Muscle of arm (tissue), 12 donors: ENCODE results near the gene PDLIM5. TPM values are rescaled to one million over a fixed set of nuclear protein-coding genes. Genes with fewer than 3 reads are reported as not detected.
"Not testable (repeated sequence)": the region's sequence is repeated elsewhere in the genome, so short reads cannot be mapped to it uniquely, and the experiment has no call there.

ENCODE experiments used
- DNase-seq: peaks from one replicate; pipeline ENCODE4 v3.0.0-alpha.2; 2013
- polyA plus RNA-seq, 12 donors: library from polyadenylated mRNA; unstranded; fragments of 120-200 nt; gene quantifications; one replicate each; pipeline ENCODE4 v1.2.1, GENCODE V29; 2013; ENCODE audit not compliant: insufficient read length in 12 of 12

Gene PDLIM5
- polyA plus RNA-seq, 12 donors, result 121 to 2,061 (median 310) TPM

GRCh38 chr4:94588896-94589693, 137.4 kb downstream of the PDLIM5 start:
- no peak for DNase-seq

GRCh38 chr4:94590493-94590892, 138.8 kb downstream of the PDLIM5 start:
- DNase-seq, result no peak

GRCh38 chr4:94591289-94591688, 139.5 kb downstream of the PDLIM5 start:
- no peak for DNase-seq

- no peak for DNase-seq
These were observed 143.3 kb downstream of the PDLIM5 start for GRCh38 chr4:94595013-94595412.

GRCh38 chr4:94595880-94596483, 144.2 kb downstream of the PDLIM5 start:
- DNase-seq, result peak; percentile 60

GRCh38 chr4:94598758-94599157, 147.0 kb downstream of the PDLIM5 start:
- no peak for DNase-seq

- DNase-seq, result no peak
These were observed 151.5 kb downstream of the PDLIM5 start for GRCh38 chr4:94603170-94603747.

- no peak for DNase-seq
These were observed 153.6 kb downstream of the PDLIM5 start for GRCh38 chr4:94605241-94605805.

GRCh38 chr4:94610145-94610544, 158.4 kb downstream of the PDLIM5 start:
- no peak for DNase-seq

- no peak for DNase-seq
These were observed 161.5 kb downstream of the PDLIM5 start for GRCh38 chr4:94613248-94613647.

GRCh38 chr4:94615451-94615850, 163.7 kb downstream of the PDLIM5 start:
- no peak for DNase-seq

- peak; percentile 57 for DNase-seq
These were observed 169.8 kb downstream of the PDLIM5 start for GRCh38 chr4:94621491-94622080.

- DNase-seq, result peak; percentile 68
These were observed 171.6 kb downstream of the PDLIM5 start for GRCh38 chr4:94623126-94623911.

GRCh38 chr4:94626942-94627341, 175.2 kb downstream of the PDLIM5 start:
- no peak for DNase-seq

GRCh38 chr4:94629058-94629457, 177.3 kb downstream of the PDLIM5 start:
- not testable (repeated sequence) for DNase-seq

GRCh38 chr4:94629837-94630236, 178.1 kb downstream of the PDLIM5 start:
- DNase-seq, result no peak

- DNase-seq, result no peak
These were observed 182.5 kb downstream of the PDLIM5 start for GRCh38 chr4:94634271-94634670.

GRCh38 chr4:94635177-94635576, 183.4 kb downstream of the PDLIM5 start:
- DNase-seq, result no peak

GRCh38 chr4:94636004-94636403, 184.3 kb downstream of the PDLIM5 start:
- no peak for DNase-seq

GRCh38 chr4:94639298-94639697, 187.6 kb downstream of the PDLIM5 start:
- no peak for DNase-seq

- DNase-seq, result no peak
These were observed 188.4 kb downstream of the PDLIM5 start for GRCh38 chr4:94640151-94640550.
